Calu3 (cell line): Measurements from ENCODE around the gene DRC3. TPM values are rescaled to one million over a fixed set of nuclear protein-coding genes. Genes with fewer than 3 reads are reported as not detected.
"Not testable (repeated sequence)": the region's sequence is repeated elsewhere in the genome, so short reads cannot be mapped to it uniquely, and the experiment has no call there.

Source experiments
- BruUV-seq: library from RNA; stranded (reverse); fragments of 400-500 nt; replicated peaks from 2 replicates; lab custom pipeline; 2021; lab: Mats Ljungman, UMichigan
- CTCF ChIA-PET: fragments of 300-600 bp; sonication (Branson Sonifier 250); formaldehyde crosslinking; loops from one replicate; lab custom pipeline; 2022; ENCODE audit warnings: antibody characterized with exemption; lab: Charles Lee
- DNase-seq: peaks from one replicate; pipeline ENCODE4 v3.0.0; 2022
- H3K27ac Mint-ChIP-seq: one replicate; pipeline ENCODE4 v1.8.0; 2022; ENCODE audit warnings: mixed read lengths; ENCODE audit not compliant: unreplicated experiment
- H3K27me3 Mint-ChIP-seq: one replicate; pipeline ENCODE4 v1.8.0; 2022; ENCODE audit warnings: mixed read lengths; ENCODE audit not compliant: unreplicated experiment
- H3K36me3 Mint-ChIP-seq: one replicate; pipeline ENCODE4 v1.8.0; 2022; ENCODE audit warnings: mild to moderate bottlenecking, moderate library complexity, mixed read lengths; ENCODE audit not compliant: insufficient read depth, unreplicated experiment
- H3K4me1 Mint-ChIP-seq: one replicate; pipeline ENCODE4 v1.8.0; 2022; ENCODE audit warnings: mild to moderate bottlenecking, low read depth, mixed read lengths; ENCODE audit not compliant: unreplicated experiment
- H3K4me3 Mint-ChIP-seq: one replicate; pipeline ENCODE4 v1.8.0; 2022; ENCODE audit warnings: mild to moderate bottlenecking, low read depth, moderate library complexity, mixed read lengths; ENCODE audit not compliant: unreplicated experiment
- H3K9me3 Mint-ChIP-seq: one replicate; pipeline ENCODE4 v1.8.0; 2022; ENCODE audit warnings: low read depth, mixed read lengths; ENCODE audit not compliant: unreplicated experiment
- CTCF ChIP-seq: fragments of 200-600 bp; IDR thresholded peaks from one replicate; pipeline ENCODE4 v1.8.0; 2022; ENCODE audit warnings: antibody characterized with exemption; ENCODE audit not compliant: unreplicated experiment
- intact Hi-C: fragments of 100-400 bp; cut with micrococcal nuclease; formaldehyde crosslinking; loops from one replicate; pipeline ENCODE4 v1.10.0; 2022; ENCODE audit not compliant: unreplicated experiment
- total RNA-seq: library from RNA; stranded (reverse); gene quantifications from 2 replicates; pipeline ENCODE4 v1.2.3, GENCODE V29; 2022

Gene DRC3
- total RNA-seq, 1 experiment from 2014 or later, result 2.8 TPM

DNA sequence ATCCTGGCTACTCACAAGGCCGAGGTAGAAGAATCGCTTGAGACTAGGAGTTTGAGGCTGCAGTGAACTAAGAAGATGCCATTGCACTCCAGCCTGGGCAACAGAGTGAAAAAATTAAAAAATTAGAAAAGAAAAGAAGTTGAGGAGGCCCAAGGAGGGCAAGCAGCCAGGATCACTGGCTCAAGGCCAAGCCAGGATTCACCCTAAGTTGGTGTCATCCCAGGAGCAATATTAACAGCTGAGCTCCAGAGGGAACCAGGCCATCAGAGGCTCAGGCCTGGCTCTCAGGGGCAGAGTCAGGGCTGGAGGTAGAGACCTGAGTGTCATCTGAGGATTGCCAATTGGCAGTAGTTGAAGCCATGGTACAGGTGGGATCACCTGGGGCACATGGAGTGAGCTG, 20.7 kb downstream of the DRC3 start:
- intact Hi-C loops, result no loop called here
- CTCF ChIA-PET, result no interaction called here
- DNase-seq, result no peak
- no peak overlapping the region for H3K27ac Mint-ChIP-seq
- H3K4me3 Mint-ChIP-seq, result no peak overlapping the region
- no peaks in the 10 kb centered on the region for H3K9me3 Mint-ChIP-seq
- H3K36me3 Mint-ChIP-seq, result peaks cover 5% of the 10 kb centered on the region
- BruUV-seq, result no TSS peak
- peaks cover 10% of the 10 kb centered on the region for H3K4me1 Mint-ChIP-seq
- no peak for TF ChIP-seq CTCF
- H3K27me3 Mint-ChIP-seq, result no peaks in the 10 kb centered on the region

DNA sequence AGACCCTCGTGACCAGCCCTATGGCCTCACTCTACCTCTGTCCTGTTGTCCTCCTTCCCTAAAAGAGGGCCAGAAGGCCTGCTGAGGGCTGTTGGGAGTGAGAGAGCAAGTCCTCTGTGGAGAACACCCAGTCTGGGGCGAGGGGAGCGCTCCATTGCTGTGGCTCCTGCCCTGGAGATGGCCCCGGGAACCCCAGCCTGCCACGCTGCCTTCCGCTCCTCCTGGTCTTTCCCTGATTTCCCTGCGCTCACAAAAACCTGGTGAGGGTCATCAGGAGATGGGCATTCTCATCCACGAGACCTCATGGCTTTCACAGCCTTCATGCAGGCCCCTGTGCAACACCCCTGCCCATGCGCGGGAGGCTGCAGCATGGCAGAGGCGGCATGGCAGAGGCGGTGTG, 21.2 kb downstream of the DRC3 start:
- DNase-seq, result no peak
- Mint-ChIP-seq H3K36me3 (peaks cover 4% of the 10 kb centered on the region), H3K4me3 (no peak overlapping the region), H3K27me3 (no peaks in the 10 kb centered on the region), H3K27ac (no peak overlapping the region), H3K4me1 (peaks cover 10% of the 10 kb centered on the region), H3K9me3 (no peaks in the 10 kb centered on the region)
- intact Hi-C loops, result no loop called here
- CTCF ChIA-PET, result interaction anchor here (1.0 kb wide), 1 partner anchor 9 kb away, joined by 3 read pairs; no protein-coding TSS in a partner anchor
- TF ChIP-seq CTCF, result no peak
- no TSS peak for BruUV-seq

DNA sequence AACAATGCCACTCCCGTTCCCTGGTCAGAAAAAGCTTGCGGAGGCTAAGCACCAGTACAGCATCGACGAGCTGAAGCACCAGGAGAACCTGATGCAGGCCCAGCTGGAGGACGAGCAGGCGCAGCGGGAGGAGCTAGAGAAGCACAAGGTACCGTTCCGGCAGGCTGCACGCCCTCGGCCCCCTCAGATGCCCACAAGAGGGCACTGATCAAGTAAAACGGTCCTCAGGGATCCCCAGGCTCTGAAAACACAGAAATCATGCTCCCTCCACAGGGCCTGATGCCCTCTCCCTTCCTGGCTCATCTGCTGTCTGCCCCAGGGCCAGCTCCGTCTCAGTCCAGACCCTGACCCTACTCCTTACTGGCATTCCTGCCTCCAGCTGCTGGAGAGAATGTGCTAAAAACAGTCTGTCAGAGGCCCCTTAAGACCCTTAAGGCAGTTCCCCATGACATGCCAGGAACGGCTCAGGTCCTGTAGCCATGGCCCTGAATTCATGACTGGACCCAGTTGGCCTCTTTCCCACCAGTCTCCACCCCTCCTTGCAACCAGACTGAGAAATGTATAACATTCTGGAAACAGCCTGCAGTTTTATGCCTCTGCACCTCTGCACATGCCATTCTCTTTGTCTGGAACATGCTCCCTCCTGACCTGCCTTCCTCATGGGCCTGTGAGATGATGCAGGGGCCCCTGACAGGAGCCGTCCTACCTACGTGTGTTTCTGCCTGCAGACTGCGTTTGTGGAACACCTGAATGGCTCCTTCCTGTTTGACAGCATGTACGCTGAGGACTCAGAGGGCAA, 21.8 kb downstream of the DRC3 start:
- TF ChIP-seq CTCF, result no peak
- no TSS peak for BruUV-seq
- Mint-ChIP-seq H3K27me3 (no peaks in the 10 kb centered on the region), H3K27ac (no peak overlapping the region), H3K4me1 (peaks cover 10% of the 10 kb centered on the region), H3K4me3 (no peak overlapping the region), H3K9me3 (no peaks in the 10 kb centered on the region), H3K36me3 (no peaks in the 10 kb centered on the region)
- CTCF ChIA-PET, result interaction anchor here (1.0 kb wide), 1 partner anchor 10 kb away, joined by 3 read pairs; no protein-coding TSS in a partner anchor
- intact Hi-C loops, result no loop called here
- DNase-seq, result no peak

- H3K9me3 Mint-ChIP-seq, CTCF ChIA-PET, intact Hi-C loops, H3K27me3 Mint-ChIP-seq, DNase-seq, BruUV-seq, H3K36me3 Mint-ChIP-seq, H3K4me1 Mint-ChIP-seq, H3K27ac Mint-ChIP-seq, H3K4me3 Mint-ChIP-seq: not testable (repeated sequence)
These were observed 23.2 kb downstream of the DRC3 start for GRCh38 chr17:17995887-17996286.

GRCh38 chr17:17998934-17999333, 26.3 kb downstream of the DRC3 start:
- Mint-ChIP-seq H3K4me1 (no peaks in the 10 kb centered on the region), H3K27me3 (no peaks in the 10 kb centered on the region), H3K27ac (no peak overlapping the region), H3K9me3 (no peaks in the 10 kb centered on the region), H3K36me3 (no peaks in the 10 kb centered on the region), H3K4me3 (no peak overlapping the region)
- no TSS peak for BruUV-seq
- CTCF ChIA-PET, result no interaction called here
- intact Hi-C loops, result no loop called here
- TF ChIP-seq CTCF, result no peak
- no peak for DNase-seq
